ENCODE data around the gene MRPS27.

DNA sequence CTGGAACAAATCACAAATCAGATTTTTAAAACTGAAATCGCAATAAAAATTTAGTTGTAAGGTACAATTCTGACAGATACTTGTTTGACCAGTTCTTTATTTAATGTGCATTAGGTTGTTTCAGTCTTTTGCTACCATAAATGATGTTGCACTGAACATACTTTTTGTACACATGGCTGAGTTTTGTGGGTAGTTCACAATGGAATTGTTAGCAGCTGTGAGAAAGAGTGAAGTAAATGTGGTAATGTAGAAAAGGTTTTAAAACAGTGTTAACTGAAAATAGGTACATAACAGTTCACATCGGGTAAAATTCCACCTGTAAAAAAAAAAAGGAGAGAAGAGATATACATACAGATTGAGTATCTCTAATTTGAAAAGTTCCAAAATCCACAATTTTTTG lies 25.6 kb downstream of the MRPS27 start:
- TF ChIP-seq, protein P1, sequence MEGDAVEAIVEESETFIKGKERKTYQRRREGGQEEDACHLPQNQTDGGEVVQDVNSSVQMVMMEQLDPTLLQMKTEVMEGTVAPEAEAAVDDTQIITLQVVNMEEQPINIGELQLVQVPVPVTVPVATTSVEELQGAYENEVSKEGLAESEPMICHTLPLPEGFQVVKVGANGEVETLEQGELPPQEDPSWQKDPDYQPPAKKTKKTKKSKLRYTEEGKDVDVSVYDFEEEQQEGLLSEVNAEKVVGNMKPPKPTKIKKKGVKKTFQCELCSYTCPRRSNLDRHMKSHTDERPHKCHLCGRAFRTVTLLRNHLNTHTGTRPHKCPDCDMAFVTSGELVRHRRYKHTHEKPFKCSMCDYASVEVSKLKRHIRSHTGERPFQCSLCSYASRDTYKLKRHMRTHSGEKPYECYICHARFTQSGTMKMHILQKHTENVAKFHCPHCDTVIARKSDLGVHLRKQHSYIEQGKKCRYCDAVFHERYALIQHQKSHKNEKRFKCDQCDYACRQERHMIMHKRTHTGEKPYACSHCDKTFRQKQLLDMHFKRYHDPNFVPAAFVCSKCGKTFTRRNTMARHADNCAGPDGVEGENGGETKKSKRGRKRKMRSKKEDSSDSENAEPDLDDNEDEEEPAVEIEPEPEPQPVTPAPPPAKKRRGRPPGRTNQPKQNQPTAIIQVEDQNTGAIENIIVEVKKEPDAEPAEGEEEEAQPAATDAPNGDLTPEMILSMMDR (IDR thresholded peaks at IDR 0.05; ENCODE audit: insufficient read depth, low read length): no peak
- TF ChIP-seq POLR2AphosphoS5 (IDR thresholded peaks at IDR 0.05; ENCODE audit: low read depth) (no peak), GABPA (IDR thresholded peaks at IDR 0.05; ENCODE audit: low read depth) (no peak)
- TF ChIP-seq, protein P2, sequence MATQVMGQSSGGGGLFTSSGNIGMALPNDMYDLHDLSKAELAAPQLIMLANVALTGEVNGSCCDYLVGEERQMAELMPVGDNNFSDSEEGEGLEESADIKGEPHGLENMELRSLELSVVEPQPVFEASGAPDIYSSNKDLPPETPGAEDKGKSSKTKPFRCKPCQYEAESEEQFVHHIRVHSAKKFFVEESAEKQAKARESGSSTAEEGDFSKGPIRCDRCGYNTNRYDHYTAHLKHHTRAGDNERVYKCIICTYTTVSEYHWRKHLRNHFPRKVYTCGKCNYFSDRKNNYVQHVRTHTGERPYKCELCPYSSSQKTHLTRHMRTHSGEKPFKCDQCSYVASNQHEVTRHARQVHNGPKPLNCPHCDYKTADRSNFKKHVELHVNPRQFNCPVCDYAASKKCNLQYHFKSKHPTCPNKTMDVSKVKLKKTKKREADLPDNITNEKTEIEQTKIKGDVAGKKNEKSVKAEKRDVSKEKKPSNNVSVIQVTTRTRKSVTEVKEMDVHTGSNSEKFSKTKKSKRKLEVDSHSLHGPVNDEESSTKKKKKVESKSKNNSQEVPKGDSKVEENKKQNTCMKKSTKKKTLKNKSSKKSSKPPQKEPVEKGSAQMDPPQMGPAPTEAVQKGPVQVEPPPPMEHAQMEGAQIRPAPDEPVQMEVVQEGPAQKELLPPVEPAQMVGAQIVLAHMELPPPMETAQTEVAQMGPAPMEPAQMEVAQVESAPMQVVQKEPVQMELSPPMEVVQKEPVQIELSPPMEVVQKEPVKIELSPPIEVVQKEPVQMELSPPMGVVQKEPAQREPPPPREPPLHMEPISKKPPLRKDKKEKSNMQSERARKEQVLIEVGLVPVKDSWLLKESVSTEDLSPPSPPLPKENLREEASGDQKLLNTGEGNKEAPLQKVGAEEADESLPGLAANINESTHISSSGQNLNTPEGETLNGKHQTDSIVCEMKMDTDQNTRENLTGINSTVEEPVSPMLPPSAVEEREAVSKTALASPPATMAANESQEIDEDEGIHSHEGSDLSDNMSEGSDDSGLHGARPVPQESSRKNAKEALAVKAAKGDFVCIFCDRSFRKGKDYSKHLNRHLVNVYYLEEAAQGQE (IDR thresholded peaks at IDR 0.05; ENCODE audit: insufficient replicate concordance, low read depth): no peak
